Stimulated activated CD4-positive, alpha-beta T cell treated with anti-CD3 and anti-CD28 coated beads, Interleukin-15, amount 100 ng/mL, for 48 hours (primary cell): ENCODE measurements around the gene MZF1.
"Not testable (repeated sequence)": the region's sequence is repeated elsewhere in the genome, so short reads cannot be mapped to it uniquely, and the experiment has no call there.

Source experiments
- DNase-seq, 2 donors: peaks; one replicate each; pipeline ENCODE4 v3.0.0-alpha.2; 2020; ENCODE audit warnings: low read depth in 2 of 2

The MZF1 gene

DNA sequence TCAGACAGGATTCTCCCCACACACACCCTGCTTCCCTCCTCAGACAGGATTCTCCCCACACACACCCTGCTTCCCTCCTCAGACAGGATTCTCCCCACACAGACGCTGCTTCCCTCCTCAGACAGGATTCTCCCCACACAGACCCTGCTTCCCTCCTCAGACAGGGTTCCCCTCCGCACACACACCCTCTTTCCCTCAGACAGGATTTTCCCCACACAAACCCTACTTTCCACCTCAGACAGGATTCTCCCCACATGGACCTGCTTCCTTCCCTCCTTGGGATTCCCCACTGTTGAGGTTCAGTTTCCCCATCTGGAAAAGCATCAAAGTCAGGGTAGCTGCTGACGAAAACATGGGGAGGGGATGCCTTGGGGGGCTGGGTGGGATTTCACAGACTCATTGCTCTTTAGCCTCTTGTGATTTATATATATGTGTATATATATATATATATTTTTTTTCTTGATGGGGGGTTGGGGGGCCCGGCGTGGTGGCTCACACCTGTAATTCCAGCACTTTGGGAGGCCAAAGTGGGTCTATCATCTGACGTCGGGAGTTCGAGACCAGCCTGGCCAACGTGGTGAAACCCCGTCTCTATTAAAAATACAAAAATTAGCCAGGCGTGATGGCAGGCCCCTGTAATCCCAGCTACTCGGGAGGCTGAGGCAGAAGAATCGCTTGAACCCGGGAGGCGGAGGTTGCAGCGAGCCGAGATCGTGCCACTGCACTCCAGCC, 30.3 kb downstream of the MZF1 start:
- DNase-seq, result not testable (repeated sequence)

DNA sequence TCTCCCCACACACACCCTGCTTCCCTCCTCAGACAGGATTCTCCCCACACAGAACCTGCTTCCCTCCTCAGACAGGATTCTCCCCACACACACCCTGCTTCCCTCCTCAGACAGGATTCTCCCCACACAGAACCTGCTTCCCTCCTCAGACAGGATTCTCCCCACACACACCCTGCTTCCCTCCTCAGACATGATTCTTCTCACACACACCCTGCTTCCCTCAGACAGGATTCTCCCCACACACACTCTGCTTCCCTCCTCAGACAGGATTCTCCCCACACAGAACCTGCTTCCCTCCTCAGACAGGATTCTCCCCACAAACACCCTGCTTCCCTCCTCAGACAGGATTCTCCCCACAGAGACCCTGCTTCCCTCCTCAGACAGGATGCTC, 34.0 kb downstream of the MZF1 start:
- not testable (repeated sequence) for DNase-seq

GRCh38 chr19:58538257-58539168, 34.6 kb downstream of the MZF1 start:
- DNase-seq, result peak in 1 of 2 donors; percentile 29

DNA sequence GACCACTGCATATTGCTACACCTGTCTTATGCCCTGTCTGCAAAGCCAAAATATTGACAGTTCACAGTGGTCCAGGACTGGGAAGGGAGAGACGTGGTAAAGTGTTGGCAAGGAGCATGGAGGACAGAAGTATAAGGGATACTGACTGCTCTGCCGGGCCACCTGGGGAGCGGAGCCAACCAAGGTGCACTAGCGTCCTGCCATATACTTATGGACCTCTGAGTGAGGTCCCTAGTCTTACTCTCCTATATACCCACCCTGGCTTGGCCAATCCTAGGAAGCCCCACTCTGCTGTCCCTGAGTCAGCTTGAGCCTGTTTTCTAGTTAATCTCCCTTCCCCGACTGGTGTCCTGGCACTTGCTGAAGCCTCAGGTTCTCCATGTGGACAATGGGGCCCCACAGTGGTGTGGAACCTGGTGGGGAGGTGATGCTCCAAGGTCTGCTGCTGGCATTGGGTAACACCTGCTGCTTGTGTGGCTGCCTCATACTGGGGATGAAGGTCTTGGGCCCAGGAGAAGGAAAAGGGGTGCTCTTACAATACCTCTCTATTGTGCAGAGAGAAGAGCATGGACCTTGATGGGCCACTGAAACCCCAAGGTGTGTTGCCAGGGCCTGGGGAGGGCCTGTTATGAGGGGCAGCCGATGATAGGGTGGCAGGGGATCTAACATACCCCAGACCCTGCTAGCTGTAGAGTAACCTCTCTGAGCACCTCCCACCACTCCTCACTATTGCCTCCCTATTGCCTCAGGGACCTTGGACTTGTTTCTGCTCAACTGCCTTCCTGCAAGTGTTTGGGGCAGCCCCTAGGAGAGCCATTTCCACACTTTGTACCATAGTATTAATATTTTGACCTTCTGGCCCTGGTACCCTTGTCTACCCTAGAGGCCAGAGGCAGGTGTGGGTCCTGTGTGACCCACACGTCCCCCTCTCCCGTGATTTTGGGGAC, 36.0 kb downstream of the MZF1 start:
- no peak for DNase-seq

- DNase-seq, result no peak
Observed at GRCh38 chr19:58535857-58536256, 37.3 kb downstream of the MZF1 start.

- no peak for DNase-seq
Observed at GRCh38 chr19:58531034-58531840, 41.9 kb downstream of the MZF1 start.

GRCh38 chr19:58529405-58529804, 43.7 kb downstream of the MZF1 start:
- no peak for DNase-seq

GRCh38 chr19:58522709-58523108, 50.4 kb downstream of the MZF1 start:
- no peak for DNase-seq

- DNase-seq, result no peak
Observed at GRCh38 chr19:58521651-58522050, 51.5 kb downstream of the MZF1 start.

GRCh38 chr19:58520257-58520599, 52.9 kb downstream of the MZF1 start:
- no peak for DNase-seq

- DNase-seq, result peak; percentile 88 to 90
Observed at GRCh38 chr19:58519355-58520256, 53.5 kb downstream of the MZF1 start, which contains the start of gene ZBTB45. TSS of gene ZBTB45 (minus strand) at chr19:58519810. CDS start at chr19:58517673, 2,137 bp downstream.

GRCh38 chr19:58519087-58519354, 54.1 kb downstream of the MZF1 start:
- DNase-seq, result peak in 1 of 2 donors; percentile 47

GRCh38 chr19:58518256-58519086, 54.7 kb downstream of the MZF1 start:
- no peak for DNase-seq

DNA sequence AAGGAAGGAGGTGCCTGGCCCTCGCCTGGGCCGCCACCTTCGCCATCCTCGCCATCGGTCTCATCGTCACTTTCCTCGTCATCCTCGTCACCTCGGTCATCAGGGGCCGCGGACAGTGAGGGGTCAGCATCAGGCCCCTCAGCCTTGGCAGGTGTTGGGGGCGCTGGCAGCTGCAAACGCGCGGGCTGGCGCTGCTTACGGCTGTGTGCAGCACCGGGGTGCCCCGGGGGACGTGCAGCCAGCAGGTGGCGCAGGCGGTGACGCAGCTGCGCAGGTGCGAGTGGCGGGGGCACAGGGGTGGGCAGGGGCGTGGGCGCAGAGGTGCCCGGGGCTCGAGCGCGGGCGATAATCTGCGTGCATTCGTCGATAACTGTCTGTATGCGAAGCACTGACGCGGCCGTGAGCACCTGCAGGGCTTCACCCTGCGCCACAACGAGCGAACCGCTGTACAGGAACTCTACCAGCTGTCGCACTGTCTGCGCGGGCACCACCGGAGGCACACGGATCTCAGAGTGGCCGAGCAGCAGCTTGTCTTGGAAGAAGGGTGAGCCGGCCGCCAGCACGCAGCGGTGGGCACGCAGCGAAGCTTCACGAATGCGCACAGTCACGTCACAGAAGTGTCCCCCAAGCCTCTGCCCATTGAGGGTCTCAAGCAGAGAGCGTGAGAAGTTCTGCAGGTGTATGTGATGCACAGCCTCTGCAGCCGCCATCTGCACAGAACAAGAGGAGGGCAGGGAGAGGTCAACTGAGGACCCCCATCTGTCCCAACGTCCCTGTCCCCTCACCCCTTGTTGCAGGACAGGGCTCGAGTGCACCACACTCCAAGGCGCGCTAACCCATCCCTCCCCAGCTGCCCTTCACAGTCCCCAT, 55.9 kb downstream of the MZF1 start:
- no peak for DNase-seq

DNA sequence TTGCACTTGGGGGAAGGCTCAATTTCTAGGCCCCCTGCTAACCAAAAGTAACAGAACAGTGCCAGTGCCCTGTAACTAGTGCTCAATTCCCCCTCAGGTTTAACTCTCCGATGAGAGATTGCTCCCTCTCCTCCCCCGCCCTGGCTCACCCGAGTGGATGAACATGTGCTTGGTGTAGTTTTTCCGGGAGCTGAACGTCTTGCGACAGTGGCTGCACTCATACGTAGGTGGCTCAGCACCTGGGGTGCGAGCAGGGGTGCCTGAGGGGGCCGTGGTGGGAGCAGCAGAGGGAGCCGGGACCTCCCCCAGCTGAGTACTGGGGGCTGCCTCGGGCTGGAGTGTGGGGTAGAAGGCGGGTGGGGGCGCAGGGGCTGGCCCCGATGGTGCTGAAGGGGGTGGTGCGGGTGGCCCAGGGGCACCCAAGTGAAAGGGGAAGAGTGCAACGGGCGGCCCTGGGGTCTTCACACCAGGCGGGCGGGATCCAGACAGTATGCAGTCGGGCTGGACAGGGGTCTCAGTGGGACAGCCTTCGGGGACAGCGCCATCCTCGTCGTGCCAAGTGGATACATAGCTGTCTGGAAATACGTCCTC, 56.8 kb downstream of the MZF1 start:
- DNase-seq, result no peak

- DNase-seq, result no peak
Observed at GRCh38 chr19:58515259-58515658, 57.9 kb downstream of the MZF1 start.

DNA sequence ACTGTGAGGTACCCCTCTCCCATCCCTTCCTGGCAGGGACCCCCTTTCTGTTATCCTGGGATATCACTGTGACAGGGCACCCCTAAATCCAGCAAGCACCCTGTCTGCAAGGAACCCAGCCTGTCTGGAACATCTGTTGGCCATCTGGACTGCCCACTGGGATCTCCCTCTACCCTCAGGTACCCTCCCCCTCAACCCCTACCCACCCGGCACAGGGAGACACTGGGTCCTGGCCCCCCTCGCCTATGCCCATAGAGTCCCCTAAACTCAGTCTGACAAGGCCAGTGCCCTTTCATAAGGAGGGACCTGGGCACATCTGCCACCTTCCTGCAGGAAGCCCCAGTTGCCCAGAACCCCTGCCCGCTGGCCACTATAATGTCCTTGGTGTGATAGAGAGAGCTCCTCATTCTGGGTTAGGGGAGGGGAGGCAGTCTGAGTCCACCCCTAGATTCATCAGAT, 58.5 kb downstream of the MZF1 start:
- DNase-seq, result no peak
